Uterus (tissue), 4 donors: ENCODE results near the gene KRT7. TPM values are rescaled to one million over a fixed set of nuclear protein-coding genes. Genes with fewer than 3 reads are reported as not detected.

Experiments
- DNase-seq, 2 donors: peaks; one replicate each; pipeline ENCODE4 v3.0.0-alpha.2; 2019 to 2020
- H3K27ac ChIP-seq, 2 donors: fragments of 200-600 bp; sonication (generic); 1 replicate in 1 of 2; 2 replicates in 1 of 2; pipeline ENCODE4 v1.5.1; 2016 to 2018
- H3K27me3 ChIP-seq, 2 donors: fragments of 200-600 bp; sonication (generic); one replicate each; pipeline ENCODE4 v1.5.1; 2018 to 2019; ENCODE audit warnings: control low read depth in 1 of 2
- H3K36me3 ChIP-seq, 2 donors: fragments of 200-600 bp; sonication (generic); one replicate each; pipeline ENCODE4 v1.5.1; 2019; ENCODE audit warnings: control low read depth in 1 of 2
- H3K4me1 ChIP-seq, 2 donors: fragments of 200-600 bp; sonication (generic); one replicate each; pipeline ENCODE4 v1.5.1; 2018 to 2019; ENCODE audit warnings: control low read depth in 1 of 2
- H3K4me3 ChIP-seq, 2 donors: fragments of 200-600 bp; sonication (generic); 1 replicate in 1 of 2; 2 replicates in 1 of 2; pipeline ENCODE4 v1.5.1; 2018 to 2019; ENCODE audit warnings: mild to moderate bottlenecking in 1 of 2
- H3K9me3 ChIP-seq, 2 donors: fragments of 200-600 bp; sonication (generic); one replicate each; pipeline ENCODE4 v1.5.1; 2019; ENCODE audit warnings: control low read depth in 1 of 2
- CTCF ChIP-seq, 4 experiments: fragments of 200-600 bp in 2 of 4; fragments of 450-650 bp in 2 of 4; sonication (generic) in 2 of 4; IDR thresholded peaks; one replicate each; pipeline ENCODE4 v1.5.1; 2016 to 2019; ENCODE audit warnings: antibody characterized with exemption in 4 of 4, mild to moderate bottlenecking in 2 of 4, moderate library complexity in 1 of 4
- POLR2A ChIP-seq, 2 donors: fragments of 450-650 bp; IDR thresholded peaks; one replicate each; pipeline ENCODE4 v1.6.1; 2016; ENCODE audit warnings: antibody characterized with exemption in 2 of 2, mild to moderate bottlenecking in 1 of 2, moderate library complexity in 1 of 2
- intact Hi-C: fragments of 100-400 bp; cut with DNase I; formaldehyde crosslinking; loops from one replicate; pipeline ENCODE4 v1.15.1; 2023; ENCODE audit warnings: low total_unique reads
- total RNA-seq, 4 donors: library from RNA; depleted of rRNA in 3 of 4; stranded (reverse); fragments of >200 nt in 3 of 4; gene quantifications; one replicate each; pipeline versions ENCODE4 v1.1.0 to v1.2.4, GENCODE V29; 2014 to 2023
- donor health status: DM: yes; HTN: yes; CAD: no.

Gene KRT7
- total RNA-seq, 4 donors from 2014 or later, result 2.1 to 51.2 (median 5.1) TPM; not detected in 1

- H3K9me3 ChIP-seq, result no peaks in the 10 kb centered on the region
- H3K4me1 ChIP-seq, result no peaks in the 10 kb centered on the region
- DNase-seq, result no peak
- no peak overlapping the region for H3K27ac ChIP-seq
- TF ChIP-seq POLR2A (IDR thresholded peaks at IDR 0.05) (no peak), CTCF (IDR thresholded peaks at IDR 0.05) (no peak)
- H3K27me3 ChIP-seq, result no peaks in the 10 kb centered on the region
- intact Hi-C loops, result no loop called here
- H3K36me3 ChIP-seq, result no peaks in the 10 kb centered on the region
- no peak overlapping the region for H3K4me3 ChIP-seq
These were observed 9.5 kb upstream of the KRT7 start for GRCh38 chr12:52223406-52224039.

- intact Hi-C loops, result no loop called here
These were observed 8.9 kb upstream of the KRT7 start for GRCh38 chr12:52224151-52224550.

GRCh38 chr12:52225752-52226151, 7.3 kb upstream of the KRT7 start:
- no peak for DNase-seq
- Histone ChIP-seq H3K36me3 (no peaks in the 10 kb centered on the region), H3K4me1 (no peaks in the 10 kb centered on the region), H3K4me3 (no peak overlapping the region), H3K27me3 (no peaks in the 10 kb centered on the region), H3K27ac (no peak overlapping the region), H3K9me3 (no peaks in the 10 kb centered on the region)
- intact Hi-C loops, result no loop called here
- TF ChIP-seq POLR2A (IDR thresholded peaks at IDR 0.05) (no peak), CTCF (IDR thresholded peaks at IDR 0.05) (no peak)

More at GRCh38 chr12:52224151-52224550, 8.9 kb upstream of the KRT7 start:
- TF ChIP-seq CTCF (IDR thresholded peaks at IDR 0.05), result no peak
- TF ChIP-seq POLR2A (IDR thresholded peaks at IDR 0.05), result no peak
- Histone ChIP-seq H3K27ac (no peak overlapping the region), H3K4me1 (no peaks in the 10 kb centered on the region), H3K4me3 (no peak overlapping the region), H3K36me3 (no peaks in the 10 kb centered on the region), H3K9me3 (no peaks in the 10 kb centered on the region), H3K27me3 (no peaks in the 10 kb centered on the region)
- DNase-seq, result no peak

- H3K9me3 ChIP-seq, result no peaks in the 10 kb centered on the region
- no peak for DNase-seq
- H3K4me3 ChIP-seq, result no peak overlapping the region
- no peak for TF ChIP-seq CTCF (IDR thresholded peaks at IDR 0.05)
- no peak for TF ChIP-seq POLR2A (IDR thresholded peaks at IDR 0.05)
- no peaks in the 10 kb centered on the region for H3K36me3 ChIP-seq
- no peaks in the 10 kb centered on the region for H3K27me3 ChIP-seq
- intact Hi-C loops, result no loop called here
- no peaks in the 10 kb centered on the region for H3K4me1 ChIP-seq
- H3K27ac ChIP-seq, result no peak overlapping the region
These were observed 6.6 kb upstream of the KRT7 start for GRCh38 chr12:52226446-52226845.

- intact Hi-C loops, result no loop called here
- Histone ChIP-seq H3K4me1 (no peaks in the 10 kb centered on the region), H3K9me3 (no peaks in the 10 kb centered on the region), H3K4me3 (no peak overlapping the region), H3K36me3 (no peaks in the 10 kb centered on the region), H3K27me3 (peaks cover 0 to under 1% of the 10 kb centered on the region in 2 donors), H3K27ac (no peak overlapping the region)
- DNase-seq, result no peak
- TF ChIP-seq POLR2A (IDR thresholded peaks at IDR 0.05) (no peak), CTCF (IDR thresholded peaks at IDR 0.05) (no peak)
These were observed 5.4 kb upstream of the KRT7 start for GRCh38 chr12:52227606-52228166.
